GM21528 (cell line): ENCODE results near the gene PRKRIP1.
"Not testable (repeated sequence)": the region's sequence is repeated elsewhere in the genome, so short reads cannot be mapped to it uniquely, and the experiment has no call there.

ENCODE experiments used
- ATAC-seq: cut with Tn5 transposase; IDR thresholded peaks from one replicate; pipeline ENCODE4 v1.9.1; 2021; ENCODE audit warnings: mild to moderate bottlenecking, moderate library complexity; ENCODE audit not compliant: unreplicated experiment, low FRiP score

PRKRIP1 gene

GRCh38 chr7:102474736-102475435 is 78.7 kb downstream of the PRKRIP1 start:
- not testable (repeated sequence) for ATAC-seq
